ENCODE results near the gene SHC3.

The SHC3 gene

GRCh38 chr9:89000371-89000781, 178.2 kb downstream of the SHC3 start:
- no peak for DNase-seq (ENCODE audit: low read depth)

GRCh38 chr9:88998911-88999310, 179.7 kb downstream of the SHC3 start:
- no peak for DNase-seq (ENCODE audit: low read depth)

- DNase-seq (ENCODE audit: low read depth) = no peak
These were observed 180.1 kb downstream of the SHC3 start for GRCh38 chr9:88998503-88998902.

GRCh38 chr9:88997646-88998045, 181.0 kb downstream of the SHC3 start:
- DNase-seq (ENCODE audit: low read depth) = no peak

- no peak for DNase-seq (ENCODE audit: low read depth)
These were observed 181.7 kb downstream of the SHC3 start for GRCh38 chr9:88996921-88997235.

GRCh38 chr9:88996046-88996920, 182.3 kb downstream of the SHC3 start:
- DNase-seq (ENCODE audit: low read depth) = no peak

- no peak for DNase-seq (ENCODE audit: low read depth)
These were observed 183.0 kb downstream of the SHC3 start for GRCh38 chr9:88995627-88996026.

GRCh38 chr9:88995200-88995577, 183.4 kb downstream of the SHC3 start:
- DNase-seq (ENCODE audit: low read depth) = no peak

- DNase-seq (ENCODE audit: low read depth) = no peak
These were observed 184.0 kb downstream of the SHC3 start for GRCh38 chr9:88994469-88995199.

GRCh38 chr9:88993871-88994460, 184.7 kb downstream of the SHC3 start:
- no peak for DNase-seq (ENCODE audit: low read depth)

GRCh38 chr9:88993327-88993726, 185.3 kb downstream of the SHC3 start:
- DNase-seq (ENCODE audit: low read depth) = no peak

- DNase-seq (ENCODE audit: low read depth) = no peak
These were observed 186.1 kb downstream of the SHC3 start for GRCh38 chr9:88992556-88992955.

GRCh38 chr9:88991066-88992034, 187.3 kb downstream of the SHC3 start, which contains the start of gene S1PR3:
Gene S1PR3, plus strand, starts transcription at chr9:88991468. Its CDS starts 9,733 bp downstream, at chr9:89001201.
- DNase-seq (ENCODE audit: low read depth) = no peak

GRCh38 chr9:88990729-88991065, 187.9 kb downstream of the SHC3 start:
- no peak for DNase-seq (ENCODE audit: low read depth)

- no peak for DNase-seq (ENCODE audit: low read depth)
These were observed 188.4 kb downstream of the SHC3 start for GRCh38 chr9:88990041-88990728.

- DNase-seq (ENCODE audit: low read depth) = peak; percentile 30
These were observed 189.6 kb downstream of the SHC3 start for GRCh38 chr9:88988796-88989641.

- DNase-seq (ENCODE audit: low read depth) = no peak
These were observed 191.0 kb downstream of the SHC3 start for GRCh38 chr9:88987661-88988060.

GRCh38 chr9:88986776-88987175, 191.8 kb downstream of the SHC3 start:
- DNase-seq (ENCODE audit: low read depth) = no peak

GRCh38 chr9:88985616-88986015, 193.0 kb downstream of the SHC3 start:
- DNase-seq (ENCODE audit: low read depth) = no peak

GRCh38 chr9:88984543-88984883, 194.1 kb downstream of the SHC3 start:
- no peak for DNase-seq (ENCODE audit: low read depth)
